Neutrophil (primary cell): ENCODE results near the gene PARD3.
"Not testable (repeated sequence)": the region's sequence is repeated elsewhere in the genome, so short reads cannot be mapped to it uniquely, and the experiment has no call there.

Experiments used
- H3K27ac ChIP-seq: fragments of 200-600 bp; sonication (generic); 2 replicates; pipeline ENCODE4 v1.5.1; 2016; ENCODE audit warnings: mild to moderate bottlenecking, moderate library complexity
- H3K27me3 ChIP-seq: fragments of 200-600 bp; sonication (generic); 2 replicates; pipeline ENCODE4 v1.6.0; 2016; ENCODE audit warnings: mild to moderate bottlenecking
- H3K36me3 ChIP-seq: fragments of 200-600 bp; sonication (generic); 2 replicates; pipeline ENCODE4 v1.5.1; 2017
- H3K4me1 ChIP-seq, 2 experiments: fragments of 200-600 bp in 1 of 2; sonication (generic) in 1 of 2; 1 replicate in 1 of 2; 2 replicates in 1 of 2; pipeline versions ENCODE4 v1.5.1 to v1.6.1; 2013 to 2016; ENCODE audit warnings: low read depth in 1 of 2, low read length in 1 of 2, mild to moderate bottlenecking in 1 of 2, moderate library complexity in 1 of 2; ENCODE audit not compliant: control insufficient read depth in 1 of 2, insufficient read depth in 1 of 2
- H3K4me3 ChIP-seq, 2 experiments: fragments of 200-600 bp in 1 of 2; sonication (generic) in 1 of 2; 1 replicate in 1 of 2; 2 replicates in 1 of 2; pipeline ENCODE4 v1.5.1; 2013 to 2016; ENCODE audit warnings: low read depth in 1 of 2, low read length in 1 of 2, mild to moderate bottlenecking in 1 of 2, moderate library complexity in 1 of 2
- H3K9me3 ChIP-seq: fragments of 200-600 bp; sonication (generic); 2 replicates; pipeline ENCODE4 v1.5.1; 2016
- TF ChIP-seq, protein P1 (sequence below): fragments of 200-600 bp; sonication (generic); IDR thresholded peaks from 2 replicates; pipeline ENCODE4 v1.5.1; 2016; ENCODE audit warnings: antibody characterized with exemption

PARD3 gene

GRCh38 chr10:34428501-34428900 lies 386.6 kb downstream of the PARD3 start:
- TF ChIP-seq, protein P1, sequence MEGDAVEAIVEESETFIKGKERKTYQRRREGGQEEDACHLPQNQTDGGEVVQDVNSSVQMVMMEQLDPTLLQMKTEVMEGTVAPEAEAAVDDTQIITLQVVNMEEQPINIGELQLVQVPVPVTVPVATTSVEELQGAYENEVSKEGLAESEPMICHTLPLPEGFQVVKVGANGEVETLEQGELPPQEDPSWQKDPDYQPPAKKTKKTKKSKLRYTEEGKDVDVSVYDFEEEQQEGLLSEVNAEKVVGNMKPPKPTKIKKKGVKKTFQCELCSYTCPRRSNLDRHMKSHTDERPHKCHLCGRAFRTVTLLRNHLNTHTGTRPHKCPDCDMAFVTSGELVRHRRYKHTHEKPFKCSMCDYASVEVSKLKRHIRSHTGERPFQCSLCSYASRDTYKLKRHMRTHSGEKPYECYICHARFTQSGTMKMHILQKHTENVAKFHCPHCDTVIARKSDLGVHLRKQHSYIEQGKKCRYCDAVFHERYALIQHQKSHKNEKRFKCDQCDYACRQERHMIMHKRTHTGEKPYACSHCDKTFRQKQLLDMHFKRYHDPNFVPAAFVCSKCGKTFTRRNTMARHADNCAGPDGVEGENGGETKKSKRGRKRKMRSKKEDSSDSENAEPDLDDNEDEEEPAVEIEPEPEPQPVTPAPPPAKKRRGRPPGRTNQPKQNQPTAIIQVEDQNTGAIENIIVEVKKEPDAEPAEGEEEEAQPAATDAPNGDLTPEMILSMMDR = no peak
- Histone ChIP-seq H3K4me1 (peaks cover 15 to 19% of the 10 kb centered on the region in 2 experiments), H3K9me3 (no peaks in the 10 kb centered on the region), H3K36me3 (no peaks in the 10 kb centered on the region), H3K4me3 (no peak overlapping the region), H3K27ac (no peak overlapping the region), H3K27me3 (no peaks in the 10 kb centered on the region)

- no peak overlapping the region for H3K4me3 ChIP-seq
- no peaks in the 10 kb centered on the region for H3K27me3 ChIP-seq
- H3K36me3 ChIP-seq = no peaks in the 10 kb centered on the region
- no peaks in the 10 kb centered on the region for H3K9me3 ChIP-seq
- H3K27ac ChIP-seq = no peak overlapping the region
- H3K4me1 ChIP-seq = peaks cover 15 to 19% of the 10 kb centered on the region in 2 experiments
- TF ChIP-seq, protein P1 = no peak
Measured at GRCh38 chr10:34427911-34428216, 387.2 kb downstream of the PARD3 start.

DNA sequence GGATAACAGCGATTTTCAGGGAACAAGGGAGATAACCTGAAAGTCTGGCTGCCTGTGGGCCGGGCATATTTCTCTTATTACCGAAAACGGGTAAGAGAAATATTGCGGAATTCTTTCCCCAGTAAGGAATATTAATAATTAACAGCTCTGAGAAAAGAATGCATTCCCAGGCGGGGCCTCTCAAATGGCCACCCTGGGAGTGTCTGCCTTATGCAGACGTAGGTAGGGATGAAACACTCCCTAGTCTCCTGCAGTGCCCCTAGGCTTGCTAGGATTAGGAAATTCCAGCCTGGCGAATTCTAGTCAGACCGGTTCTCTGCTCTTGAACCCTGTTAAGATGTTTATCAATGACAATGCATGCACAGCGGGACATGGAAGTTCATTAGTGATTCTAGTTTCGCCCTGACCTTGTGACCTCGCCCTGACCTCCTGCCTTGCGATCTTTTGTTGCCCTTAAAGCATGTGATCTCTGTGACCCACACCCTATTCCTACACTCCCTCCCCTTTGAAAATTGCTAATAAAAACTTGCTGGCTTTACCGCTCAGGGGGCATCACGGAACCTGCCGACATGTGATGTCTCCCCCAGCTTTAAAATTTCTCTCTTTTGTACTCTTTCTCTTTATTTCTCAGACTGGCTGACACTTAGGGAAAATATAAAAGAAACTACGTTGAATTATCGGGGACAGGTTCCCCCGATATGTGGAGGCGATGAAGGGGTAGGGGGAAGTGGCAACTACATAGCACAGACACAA lies 387.8 kb downstream of the PARD3 start:
- H3K4me1 ChIP-seq = peaks cover 12 to 15% of the 10 kb centered on the region in 2 experiments
- not testable (repeated sequence) for H3K9me3 ChIP-seq, H3K27ac ChIP-seq, H3K36me3 ChIP-seq, H3K4me3 ChIP-seq, H3K27me3 ChIP-seq

DNA sequence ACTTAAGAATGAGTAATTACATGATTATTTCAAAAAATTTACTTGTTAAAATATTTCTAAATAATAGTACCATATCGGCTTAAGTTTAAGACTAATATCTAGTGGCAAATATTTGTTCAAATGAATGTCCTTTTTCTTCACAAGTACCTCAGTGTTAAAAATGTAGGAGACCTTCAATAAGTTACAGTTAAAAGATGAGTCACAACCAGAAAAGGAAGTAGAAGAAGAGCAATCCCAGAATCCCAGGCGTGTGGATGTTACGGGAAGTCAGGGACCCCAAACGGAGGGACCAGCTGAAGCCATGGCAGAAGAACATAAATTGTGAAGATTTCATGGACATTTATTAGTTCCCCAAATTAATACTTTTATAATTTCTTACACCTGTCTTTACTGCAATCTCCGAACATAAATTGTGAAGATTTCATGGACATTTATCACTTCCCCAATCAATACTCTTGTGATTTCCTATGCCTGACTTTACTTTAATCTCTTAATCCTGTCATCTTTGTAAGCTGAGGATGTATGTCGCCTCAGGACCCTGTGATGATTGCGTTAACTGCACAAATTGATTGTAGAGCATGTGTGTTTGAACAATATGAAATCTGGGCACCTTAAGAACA lies 388.4 kb downstream of the PARD3 start:
- H3K9me3 ChIP-seq, H3K27ac ChIP-seq, H3K27me3 ChIP-seq, H3K36me3 ChIP-seq, H3K4me3 ChIP-seq: not testable (repeated sequence)
- peaks cover 11 to 15% of the 10 kb centered on the region in 2 experiments for H3K4me1 ChIP-seq

GRCh38 chr10:34426041-34426440 lies 389.1 kb downstream of the PARD3 start:
- Histone ChIP-seq H3K4me1 (peaks cover 8 to 11% of the 10 kb centered on the region in 2 experiments), H3K9me3 (no peaks in the 10 kb centered on the region), H3K4me3 (no peak overlapping the region), H3K27ac (no peak overlapping the region), H3K36me3 (no peaks in the 10 kb centered on the region), H3K27me3 (no peaks in the 10 kb centered on the region)
- TF ChIP-seq, protein P1 = no peak

DNA sequence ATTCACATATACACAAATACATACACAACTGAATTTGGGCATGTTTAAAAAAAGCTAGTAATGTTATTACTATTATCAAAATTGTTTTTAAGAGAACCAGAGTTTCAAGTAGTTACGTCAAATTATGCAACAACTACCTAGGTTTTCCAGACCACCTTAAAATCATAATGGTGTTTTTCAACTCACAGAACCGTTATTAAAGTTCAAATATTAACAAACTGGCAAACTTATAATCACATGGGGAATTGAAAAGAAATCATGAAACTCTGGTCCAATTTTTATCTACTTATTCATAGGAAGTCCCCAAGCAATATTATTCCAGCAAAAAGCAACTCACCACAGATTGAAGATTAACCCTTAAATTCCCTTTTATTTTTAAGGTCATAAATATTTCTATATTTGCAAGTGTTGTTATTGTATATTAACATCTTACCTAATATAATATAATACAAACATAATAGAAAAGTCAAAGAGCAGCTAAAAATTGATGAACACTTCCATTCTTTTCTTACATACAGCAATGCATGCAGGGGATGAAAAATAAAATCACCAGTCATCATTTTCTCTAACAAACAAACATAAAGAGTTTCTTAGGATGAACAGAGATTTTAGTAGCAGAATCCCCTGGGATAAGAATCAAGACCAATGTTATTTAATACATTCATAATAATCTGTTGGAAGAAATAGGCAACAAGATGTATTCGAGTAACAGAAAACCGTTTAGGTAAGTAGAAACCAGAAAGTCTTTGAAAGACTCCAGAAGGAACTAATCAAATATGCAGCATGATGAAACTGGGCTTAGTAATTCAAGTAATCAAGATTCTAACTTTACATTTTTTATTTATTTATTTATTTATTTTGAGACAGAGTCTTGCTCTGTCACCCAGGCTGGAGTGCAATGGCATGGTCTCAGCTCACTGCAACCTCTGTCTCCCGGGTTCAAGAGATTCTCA lies 391.1 kb downstream of the PARD3 start:
- Histone ChIP-seq H3K4me1 (no peaks in the 10 kb centered on the region), H3K4me3 (no peak overlapping the region), H3K9me3 (no peaks in the 10 kb centered on the region), H3K36me3 (no peaks in the 10 kb centered on the region), H3K27ac (no peak overlapping the region), H3K27me3 (no peaks in the 10 kb centered on the region)
- TF ChIP-seq, protein P1 = no peak
